Activated CD4-positive, alpha-beta T cell treated with anti-CD3 and anti-CD28 coated beads for 36 hours (primary cell): ENCODE results near the gene USP9X. TPM values are rescaled to one million over a fixed set of nuclear protein-coding genes. Genes with fewer than 3 reads are reported as not detected.
"Not testable (repeated sequence)": the region's sequence is repeated elsewhere in the genome, so short reads cannot be mapped to it uniquely, and the experiment has no call there.

Experiments used
- ATAC-seq: fragments of 200-7000 bp; cut with Tn5 transposase; one replicate; pipeline ENCODE4 v1.10.0; 2021; ENCODE audit warnings: mild to moderate bottlenecking, moderate library complexity
- CTCF ChIA-PET: fragments of 350-600 bp; sonication (Branson Sonifier 250); formaldehyde crosslinking; loops from one replicate; lab custom pipeline; 2021; ENCODE audit warnings: antibody characterized with exemption; lab: Charles Lee
- POLR2A ChIA-PET: fragments of 350-600 bp; sonication (Branson Sonifier 250); formaldehyde crosslinking; loops from one replicate; lab custom pipeline; 2021; ENCODE audit warnings: antibody characterized with exemption, inconsistent platforms; lab: Charles Lee
- DNase-seq: peaks from one replicate; pipeline ENCODE4 v3.0.0-alpha.2; 2020
- H3K27ac Mint-ChIP-seq: one replicate; pipeline ENCODE4 v1.8.0; 2021; ENCODE audit warnings: mixed read lengths
- H3K27me3 Mint-ChIP-seq: one replicate; pipeline ENCODE4 v1.8.0; 2021; ENCODE audit warnings: mixed read lengths
- H3K36me3 Mint-ChIP-seq: one replicate; pipeline ENCODE4 v1.8.0; 2021; ENCODE audit warnings: low read depth, mixed read lengths
- H3K4me1 Mint-ChIP-seq: one replicate; pipeline ENCODE4 v1.8.0; 2021; ENCODE audit warnings: mixed read lengths
- H3K4me3 Mint-ChIP-seq: one replicate; pipeline ENCODE4 v1.8.0; 2021; ENCODE audit warnings: mild to moderate bottlenecking, moderate library complexity, mixed read lengths
- H3K9me3 Mint-ChIP-seq: one replicate; pipeline ENCODE4 v1.8.0; 2021; ENCODE audit warnings: low read depth, mixed read lengths
- intact Hi-C, 2 experiments: fragments of 100-400 bp; cut with DNase I in 1 of 2; cut with micrococcal nuclease in 1 of 2; formaldehyde crosslinking; loops; one replicate each; pipeline versions ENCODE4 v1.14.2 to v1.15.1; 2022 to 2024; cut with DNase I, micrococcal nuclease
- total RNA-seq, 2 experiments: library from RNA; stranded (reverse); gene quantifications; one replicate each; pipeline ENCODE4 v1.2.3, GENCODE V29; 2021

The USP9X gene
- total RNA-seq, 2 experiments from 2014 or later, result 53.9 to 60.6 TPM

GRCh38 chrX:41152221-41152620 is 67.0 kb downstream of the USP9X start:
- H3K4me1 Mint-ChIP-seq, result peaks cover 2% of the 10 kb centered on the region
- no peak for DNase-seq
- intact Hi-C loops, result no loop called here
- H3K9me3 Mint-ChIP-seq, result no peaks in the 10 kb centered on the region
- no peak overlapping the region for H3K27ac Mint-ChIP-seq
- H3K4me3 Mint-ChIP-seq, result no peak overlapping the region
- H3K27me3 Mint-ChIP-seq, result no peaks in the 10 kb centered on the region
- peaks cover 26% of the 10 kb centered on the region for H3K36me3 Mint-ChIP-seq
- no peak for ATAC-seq
- ChIA-PET POLR2A (no interaction called here), CTCF (interaction anchor here (1.1 to 1.3 kb wide), 2 partner anchors 37 to 608 kb away, joined by 3 read pairs; no protein-coding TSS in a partner anchor)

- H3K9me3 Mint-ChIP-seq, result no peaks in the 10 kb centered on the region
- no peak overlapping the region for H3K4me3 Mint-ChIP-seq
- intact Hi-C loops, result no loop called here
- peaks cover 2% of the 10 kb centered on the region for H3K4me1 Mint-ChIP-seq
- DNase-seq (no peak), ATAC-seq (no peak)
- ChIA-PET CTCF (no interaction called here), POLR2A (no interaction called here)
- no peak overlapping the region for H3K27ac Mint-ChIP-seq
- H3K36me3 Mint-ChIP-seq, result peaks cover 27% of the 10 kb centered on the region
- no peaks in the 10 kb centered on the region for H3K27me3 Mint-ChIP-seq
Measured at GRCh38 chrX:41153448-41153847, 68.2 kb downstream of the USP9X start.

- no peak for ATAC-seq
- Mint-ChIP-seq H3K27me3 (no peaks in the 10 kb centered on the region), H3K9me3 (no peaks in the 10 kb centered on the region), H3K36me3 (peaks cover 25% of the 10 kb centered on the region), H3K27ac (peak overlapping the region; percentile 24), H3K4me3 (no peak overlapping the region), H3K4me1 (peaks cover 2% of the 10 kb centered on the region)
- DNase-seq, result no peak
- CTCF ChIA-PET, result no interaction called here
- POLR2A ChIA-PET, result no interaction called here
- intact Hi-C loops, result no loop called here
Measured at GRCh38 chrX:41153957-41154356, 68.7 kb downstream of the USP9X start.

- Mint-ChIP-seq H3K36me3 (peaks cover 24% of the 10 kb centered on the region), H3K27me3 (no peaks in the 10 kb centered on the region), H3K27ac (no peak overlapping the region), H3K9me3 (no peaks in the 10 kb centered on the region), H3K4me1 (peaks cover 6% of the 10 kb centered on the region), H3K4me3 (no peak overlapping the region)
- no peak for ATAC-seq
- CTCF ChIA-PET, result interaction anchor here (0.6 to 2.5 kb wide), 2 partner anchors 16 to 92 kb away, joined by 3 to 11 read pairs; no protein-coding TSS in a partner anchor
- intact Hi-C loops, result no loop called here
- POLR2A ChIA-PET, result no interaction called here
- DNase-seq, result no peak
Measured at GRCh38 chrX:41164449-41164848, 79.2 kb downstream of the USP9X start.

- peak overlapping the region; percentile 25 for H3K27ac Mint-ChIP-seq
- POLR2A ChIA-PET, result no interaction called here
- no peaks in the 10 kb centered on the region for H3K27me3 Mint-ChIP-seq
- ATAC-seq (no peak), DNase-seq (no peak)
- H3K9me3 Mint-ChIP-seq, result no peaks in the 10 kb centered on the region
- no peak overlapping the region for H3K4me3 Mint-ChIP-seq
- intact Hi-C loops, result no loop called here
- CTCF ChIA-PET, result interaction anchor here (0.6 kb wide), 1 partner anchor 13 kb away, joined by 3 read pairs; no protein-coding TSS in a partner anchor
- peaks cover 24% of the 10 kb centered on the region for H3K36me3 Mint-ChIP-seq
- H3K4me1 Mint-ChIP-seq, result no peaks in the 10 kb centered on the region
Measured at GRCh38 chrX:41167888-41168287, 82.6 kb downstream of the USP9X start.

- ChIA-PET CTCF (interaction anchor here (0.8 kb wide), 1 partner anchor 37 kb away, joined by 3 read pairs; no protein-coding TSS in a partner anchor), POLR2A (no interaction called here)
- peaks cover 29% of the 10 kb centered on the region for H3K4me1 Mint-ChIP-seq
- no peak for ATAC-seq
- H3K4me3 Mint-ChIP-seq, result no peak overlapping the region
- H3K36me3 Mint-ChIP-seq, result peaks cover 27% of the 10 kb centered on the region
- no peaks in the 10 kb centered on the region for H3K27me3 Mint-ChIP-seq
- no peak for DNase-seq
- intact Hi-C loops, result no loop called here
- no peaks in the 10 kb centered on the region for H3K9me3 Mint-ChIP-seq
- H3K27ac Mint-ChIP-seq, result peak overlapping the region; percentile 9
Measured at GRCh38 chrX:41176263-41176662, 91.0 kb downstream of the USP9X start.

GRCh38 chrX:41177297-41177696 is 92.1 kb downstream of the USP9X start:
- H3K4me3 Mint-ChIP-seq, result no peak overlapping the region
- ChIA-PET POLR2A (no interaction called here), CTCF (interaction anchor here (0.6 kb wide), 1 partner anchor 319 kb away, joined by 4 read pairs; no protein-coding TSS in a partner anchor)
- no peaks in the 10 kb centered on the region for H3K9me3 Mint-ChIP-seq
- intact Hi-C loops, result no loop called here
- peaks cover 31% of the 10 kb centered on the region for H3K4me1 Mint-ChIP-seq
- ATAC-seq (no peak), DNase-seq (no peak)
- H3K36me3 Mint-ChIP-seq, result peaks cover 27% of the 10 kb centered on the region
- no peak overlapping the region for H3K27ac Mint-ChIP-seq
- no peaks in the 10 kb centered on the region for H3K27me3 Mint-ChIP-seq

- ChIA-PET POLR2A (no interaction called here), CTCF (interaction anchor here (0.6 to 1.5 kb wide), 2 partner anchors 38 to 71 kb away, joined by 4 to 6 read pairs; no protein-coding TSS in a partner anchor)
- peaks cover 31% of the 10 kb centered on the region for H3K4me1 Mint-ChIP-seq
- no peak overlapping the region for H3K27ac Mint-ChIP-seq
- H3K27me3 Mint-ChIP-seq, result no peaks in the 10 kb centered on the region
- H3K36me3 Mint-ChIP-seq, result peaks cover 22% of the 10 kb centered on the region
- H3K9me3 Mint-ChIP-seq, result no peaks in the 10 kb centered on the region
- DNase-seq, result peak; percentile 3
- intact Hi-C loops, result no loop called here
- no peak for ATAC-seq
- H3K4me3 Mint-ChIP-seq, result no peak overlapping the region
Measured at GRCh38 chrX:41178201-41178600, 93.0 kb downstream of the USP9X start.

GRCh38 chrX:41180194-41180908 is 95.1 kb downstream of the USP9X start:
- Mint-ChIP-seq H3K4me1 (peaks cover 34% of the 10 kb centered on the region), H3K9me3 (no peaks in the 10 kb centered on the region), H3K27me3 (no peaks in the 10 kb centered on the region), H3K27ac (peak overlapping the region; percentile 85), H3K36me3 (peaks cover 16% of the 10 kb centered on the region), H3K4me3 (no peak overlapping the region)
- ChIA-PET POLR2A (interaction anchor here (0.6 kb wide), 1 partner anchor 69 kb away, joined by 5 read pairs; no protein-coding TSS in a partner anchor), CTCF (interaction anchor here (0.7 to 2.3 kb wide), 22 partner anchors 8 to 781 kb away, joined by 3 to 25 read pairs (median 4); no protein-coding TSS in a partner anchor)
- peak; percentile 88 for ATAC-seq
- DNase-seq, result peak; percentile 63
- intact Hi-C loops, result loop anchor here (1.0 to 10.0 kb wide), 4 partner anchors 54 to 262 kb away; no protein-coding TSS in a partner anchor

GRCh38 chrX:41184312-41184711 is 99.1 kb downstream of the USP9X start:
- Mint-ChIP-seq H3K36me3 (peaks cover 18% of the 10 kb centered on the region), H3K9me3 (no peaks in the 10 kb centered on the region), H3K4me1 (peaks cover 29% of the 10 kb centered on the region), H3K27me3 (no peaks in the 10 kb centered on the region), H3K27ac (no peak overlapping the region), H3K4me3 (no peak overlapping the region)
- ATAC-seq (no peak), DNase-seq (no peak)
- intact Hi-C loops, result loop anchor here (5.0 to 10.0 kb wide), 2 partner anchors 50 to 258 kb away; no protein-coding TSS in a partner anchor
- ChIA-PET POLR2A (no interaction called here), CTCF (interaction anchor here (0.8 to 1.0 kb wide), 2 partner anchors 16 to 46 kb away, joined by 4 to 5 read pairs; no protein-coding TSS in a partner anchor)

- peaks cover 14% of the 10 kb centered on the region for H3K4me1 Mint-ChIP-seq
- H3K4me3 Mint-ChIP-seq, CTCF ChIA-PET, POLR2A ChIA-PET, ATAC-seq, H3K9me3 Mint-ChIP-seq, H3K27ac Mint-ChIP-seq, H3K27me3 Mint-ChIP-seq: not testable (repeated sequence)
- DNase-seq, result peak; percentile 35
- intact Hi-C loops, result loop anchor here in 1 of 2 experiments (10.0 kb wide), 1 partner anchor 48 kb away; no protein-coding TSS in a partner anchor
- H3K36me3 Mint-ChIP-seq, result peaks cover 23% of the 10 kb centered on the region
Measured at GRCh38 chrX:41186946-41187345, 101.7 kb downstream of the USP9X start.
